ENCODE measurements around the gene MAD1L1. TPM values are rescaled to one million over a fixed set of nuclear protein-coding genes. Genes with fewer than 3 reads are reported as not detected.

MAD1L1 gene
- total RNA-seq, 1 donor from 2014 or later: 17.9 TPM

GRCh38 chr7:1913466-1914282 lies 319.1 kb downstream of the MAD1L1 start:
- ATAC-seq (ENCODE audit: poor library complexity): no peak
- DNase-seq: no peak
- intact Hi-C loops (cut with DNase I): no loop called here

- intact Hi-C loops (cut with DNase I): no loop called here
- DNase-seq (peak; percentile 61), ATAC-seq (ENCODE audit: poor library complexity) (peak; percentile 19)
These were observed 319.9 kb downstream of the MAD1L1 start for GRCh38 chr7:1912593-1913465.

GRCh38 chr7:1911571-1911970 lies 321.2 kb downstream of the MAD1L1 start:
- intact Hi-C loops (cut with DNase I): no loop called here
- DNase-seq (no peak), ATAC-seq (ENCODE audit: poor library complexity) (no peak)

- no peak for ATAC-seq (ENCODE audit: poor library complexity)
- intact Hi-C loops (cut with DNase I): no loop called here
- no peak for DNase-seq
These were observed 321.9 kb downstream of the MAD1L1 start for GRCh38 chr7:1910827-1911226.

- intact Hi-C loops (cut with DNase I): no loop called here
- DNase-seq (no peak), ATAC-seq (ENCODE audit: poor library complexity) (no peak)
These were observed 322.6 kb downstream of the MAD1L1 start for GRCh38 chr7:1910081-1910685.

- no peak for ATAC-seq (ENCODE audit: poor library complexity)
- intact Hi-C loops (cut with DNase I): no loop called here
- no peak for DNase-seq
These were observed 323.3 kb downstream of the MAD1L1 start for GRCh38 chr7:1909476-1909875.

GRCh38 chr7:1908823-1909420 lies 323.8 kb downstream of the MAD1L1 start:
- intact Hi-C loops (cut with DNase I): no loop called here
- ATAC-seq (ENCODE audit: poor library complexity) (no peak), DNase-seq (no peak)

- intact Hi-C loops (cut with DNase I): no loop called here
- DNase-seq (no peak), ATAC-seq (ENCODE audit: poor library complexity) (no peak)
These were observed 324.9 kb downstream of the MAD1L1 start for GRCh38 chr7:1907751-1908365.

- no peak for DNase-seq
- intact Hi-C loops (cut with DNase I): no loop called here
- no peak for ATAC-seq (ENCODE audit: poor library complexity)
These were observed 325.6 kb downstream of the MAD1L1 start for GRCh38 chr7:1906988-1907745.

GRCh38 chr7:1906087-1906830 lies 326.5 kb downstream of the MAD1L1 start:
- intact Hi-C loops (cut with DNase I): no loop called here
- ATAC-seq (ENCODE audit: poor library complexity) (no peak), DNase-seq (peak; percentile 24)

- intact Hi-C loops (cut with DNase I): no loop called here
- DNase-seq: no peak
- ATAC-seq (ENCODE audit: poor library complexity): no peak
These were observed 330.4 kb downstream of the MAD1L1 start for GRCh38 chr7:1902231-1902855.

- ATAC-seq (ENCODE audit: poor library complexity) (no peak), DNase-seq (no peak)
- intact Hi-C loops (cut with DNase I): no loop called here
These were observed 331.1 kb downstream of the MAD1L1 start for GRCh38 chr7:1901431-1902210.

- intact Hi-C loops (cut with DNase I): no loop called here
- no peak for ATAC-seq (ENCODE audit: poor library complexity)
- peak; percentile 20 for DNase-seq
These were observed 331.9 kb downstream of the MAD1L1 start for GRCh38 chr7:1900847-1901246.

- intact Hi-C loops (cut with DNase I): no loop called here
- ATAC-seq (ENCODE audit: poor library complexity) (no peak), DNase-seq (peak; percentile 25)
These were observed 332.6 kb downstream of the MAD1L1 start for GRCh38 chr7:1899951-1900762.

- peak; percentile 6 for ATAC-seq (ENCODE audit: poor library complexity)
- peak; percentile 61 for DNase-seq
- intact Hi-C loops (cut with DNase I): no loop called here
These were observed 333.5 kb downstream of the MAD1L1 start for GRCh38 chr7:1899196-1899595.
